ENCODE results near the gene ICAM3.

The ICAM3 gene

GRCh38 chr19:10321874-10322835 lies 17.3 kb downstream of the ICAM3 start:
- Mint-ChIP-seq H3K4me3 (no peak overlapping the region), H3K27me3 (ENCODE audit: low read depth) (no peaks in the 10 kb centered on the region), H3K27ac (no peak overlapping the region), H3K4me1 (no peaks in the 10 kb centered on the region), H3K36me3 (ENCODE audit: low read depth) (peaks cover 35% of the 10 kb centered on the region), H3K9me3 (no peaks in the 10 kb centered on the region)
- no peak for TF ChIP-seq CTCF (IDR thresholded peaks at IDR 0.05; ENCODE audit: unreplicated experiment in 3 of 3)

DNA sequence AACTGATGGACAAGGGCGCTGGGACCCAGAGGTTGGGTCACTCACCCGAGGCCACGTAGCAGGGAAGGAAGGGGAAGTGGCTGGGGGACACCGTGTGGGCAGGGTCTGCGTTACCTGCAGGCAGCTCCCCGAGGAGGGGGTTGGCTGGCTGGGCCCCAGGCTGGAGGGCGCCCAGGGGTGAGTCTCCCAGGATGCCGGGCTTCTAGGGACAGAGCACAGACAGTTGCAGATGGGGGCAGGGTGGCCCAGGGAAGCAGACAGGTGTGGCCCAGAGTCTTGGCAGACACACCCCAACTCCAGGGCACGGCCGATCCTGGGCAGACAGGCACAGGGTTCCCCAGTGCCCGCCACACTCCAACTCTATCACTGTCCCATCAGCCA lies 18.0 kb downstream of the ICAM3 start:
- no peaks in the 10 kb centered on the region for H3K27me3 Mint-ChIP-seq (ENCODE audit: low read depth)
- no peak for TF ChIP-seq CTCF (IDR thresholded peaks at IDR 0.05; ENCODE audit: unreplicated experiment in 3 of 3)
- no peaks in the 10 kb centered on the region for H3K4me1 Mint-ChIP-seq
- no peak overlapping the region for H3K4me3 Mint-ChIP-seq
- H3K36me3 Mint-ChIP-seq (ENCODE audit: low read depth) = peaks cover 35% of the 10 kb centered on the region
- no peaks in the 10 kb centered on the region for H3K9me3 Mint-ChIP-seq
- H3K27ac Mint-ChIP-seq = no peak overlapping the region

DNA sequence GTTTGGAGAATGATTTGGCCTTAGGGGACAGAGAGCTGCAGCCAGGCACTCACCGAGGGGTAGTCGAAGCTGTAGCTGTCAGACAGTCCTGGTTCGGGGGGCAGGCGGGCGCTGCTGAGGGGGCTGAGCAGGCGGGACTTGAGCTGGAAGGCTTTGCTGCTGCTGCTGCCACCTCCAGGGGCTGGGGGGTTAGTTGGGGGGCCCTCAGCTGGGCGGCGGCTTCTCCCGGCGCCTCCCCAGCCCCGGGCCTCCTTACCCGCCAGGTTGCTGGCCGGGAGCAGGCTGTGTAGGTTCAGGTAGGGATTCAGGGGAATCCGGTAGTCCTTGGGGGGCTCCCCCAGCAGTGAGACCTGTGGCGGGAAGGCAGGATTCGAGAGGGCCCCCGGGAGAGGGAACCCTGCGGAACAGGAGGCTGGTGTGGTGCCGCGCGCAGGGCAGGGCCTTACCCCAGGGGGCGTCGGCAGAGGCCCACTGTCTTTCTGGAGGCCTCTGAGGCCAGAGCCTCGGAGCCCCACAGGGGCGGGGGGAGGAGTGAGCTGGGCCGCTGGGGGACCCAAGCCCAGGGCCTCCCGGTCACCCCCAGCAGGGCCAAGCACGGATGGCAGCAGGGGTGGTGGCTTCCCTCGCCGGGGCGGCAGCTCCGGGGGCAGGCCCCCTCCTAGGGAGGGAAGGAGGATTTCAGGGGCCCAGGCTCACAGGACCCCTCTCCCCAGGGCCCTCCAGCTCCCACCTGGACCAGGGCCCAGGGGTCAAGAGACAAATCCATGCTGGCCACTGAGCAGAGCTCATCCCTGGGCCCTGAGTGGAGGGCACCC lies 18.6 kb downstream of the ICAM3 start:
- no peaks in the 10 kb centered on the region for H3K9me3 Mint-ChIP-seq
- no peaks in the 10 kb centered on the region for H3K27me3 Mint-ChIP-seq (ENCODE audit: low read depth)
- no peak overlapping the region for H3K27ac Mint-ChIP-seq
- H3K4me1 Mint-ChIP-seq = peaks cover 3% of the 10 kb centered on the region
- H3K4me3 Mint-ChIP-seq = no peak overlapping the region
- TF ChIP-seq CTCF (IDR thresholded peaks at IDR 0.05; ENCODE audit: unreplicated experiment in 3 of 3) = no peak
- H3K36me3 Mint-ChIP-seq (ENCODE audit: low read depth) = peaks cover 32% of the 10 kb centered on the region

DNA sequence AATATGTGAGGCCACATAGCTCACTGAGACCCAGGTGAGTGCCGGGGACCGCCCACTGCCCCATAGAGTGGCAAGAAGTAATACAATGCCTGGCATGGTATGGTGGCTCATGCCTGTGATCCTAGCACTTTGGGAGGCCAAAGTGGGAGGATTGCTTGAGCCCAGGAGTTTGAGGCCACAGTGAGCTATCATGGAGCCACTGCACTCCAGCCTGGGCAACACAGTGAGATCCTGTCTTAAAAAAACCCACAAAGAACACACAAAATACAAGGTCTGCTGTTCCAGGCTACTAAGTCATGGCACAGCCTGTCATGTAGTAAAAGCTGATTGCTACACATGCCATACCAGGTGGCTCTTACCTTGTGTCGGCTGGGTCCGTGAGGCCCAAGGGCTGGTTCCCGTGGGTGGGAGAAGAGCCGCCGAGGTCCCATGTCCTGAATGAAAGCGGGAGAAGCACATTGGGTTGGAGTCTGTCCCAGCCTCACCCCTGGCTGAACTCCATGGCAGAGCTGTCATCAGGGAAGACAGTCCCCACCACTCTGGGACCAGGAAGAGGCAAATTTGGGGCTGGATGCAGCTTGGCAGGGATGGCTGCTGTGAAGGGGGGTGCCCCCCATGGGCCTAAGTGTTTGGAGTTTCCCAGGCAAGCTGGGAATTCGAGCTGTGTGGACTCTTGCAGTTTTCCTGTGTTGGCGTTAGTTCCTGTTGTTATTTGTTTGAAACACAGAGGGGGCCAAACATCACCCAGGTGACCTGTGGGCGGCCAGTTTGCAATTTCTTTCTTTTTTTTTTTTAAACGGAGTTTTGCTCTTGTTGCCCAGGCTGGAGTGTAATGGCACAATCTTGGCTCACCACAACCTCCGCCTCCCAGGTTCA lies 20.4 kb downstream of the ICAM3 start:
- no peaks in the 10 kb centered on the region for H3K9me3 Mint-ChIP-seq
- no peak overlapping the region for H3K27ac Mint-ChIP-seq
- no peak overlapping the region for H3K4me3 Mint-ChIP-seq
- H3K36me3 Mint-ChIP-seq (ENCODE audit: low read depth) = peaks cover 22% of the 10 kb centered on the region
- H3K27me3 Mint-ChIP-seq (ENCODE audit: low read depth) = no peaks in the 10 kb centered on the region
- TF ChIP-seq CTCF (IDR thresholded peaks at IDR 0.05; ENCODE audit: unreplicated experiment in 3 of 3) = no peak
- peaks cover 18% of the 10 kb centered on the region for H3K4me1 Mint-ChIP-seq

- Mint-ChIP-seq H3K36me3 (ENCODE audit: low read depth) (peaks cover 22% of the 10 kb centered on the region), H3K4me3 (no peak overlapping the region), H3K4me1 (peaks cover 18% of the 10 kb centered on the region), H3K9me3 (no peaks in the 10 kb centered on the region), H3K27me3 (ENCODE audit: low read depth) (no peaks in the 10 kb centered on the region), H3K27ac (no peak overlapping the region)
- no peak for TF ChIP-seq CTCF (IDR thresholded peaks at IDR 0.05; ENCODE audit: unreplicated experiment in 3 of 3)
Measured at GRCh38 chr19:10317857-10318462, 21.5 kb downstream of the ICAM3 start.

Data from nephron (organoid).